Glomerular visceral epithelial cell (primary cell): ENCODE measurements around the gene AGPS.
A peak's percentile ranks its signal among the peaks of the same experiment; 100 is the strongest.

Experiments used
- DNase-seq: peaks from one replicate; pipeline ENCODE4 v3.0.0-alpha.2; 2016; ENCODE audit errors: extremely low spot score

Gene AGPS

DNA sequence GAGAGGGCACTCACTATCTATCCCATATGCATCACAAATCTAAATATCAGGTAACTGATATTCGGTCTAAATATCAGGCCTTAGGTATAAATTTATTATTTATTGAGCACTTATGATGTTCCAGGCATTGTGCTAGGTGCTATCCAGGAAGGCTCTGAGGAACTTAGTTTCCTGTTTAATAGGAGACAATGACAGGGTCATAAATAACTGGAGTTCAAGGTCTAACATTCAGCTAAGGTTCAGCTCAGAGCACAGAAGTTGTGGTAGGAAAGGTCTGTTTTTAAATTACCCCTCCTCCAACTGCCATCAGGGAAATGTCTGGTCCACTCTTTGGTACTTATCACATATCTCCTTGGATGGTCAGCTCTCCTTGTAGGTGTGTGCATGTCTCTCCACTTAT, 193.6 kb downstream of the AGPS start:
- DNase-seq = no peak

DNA sequence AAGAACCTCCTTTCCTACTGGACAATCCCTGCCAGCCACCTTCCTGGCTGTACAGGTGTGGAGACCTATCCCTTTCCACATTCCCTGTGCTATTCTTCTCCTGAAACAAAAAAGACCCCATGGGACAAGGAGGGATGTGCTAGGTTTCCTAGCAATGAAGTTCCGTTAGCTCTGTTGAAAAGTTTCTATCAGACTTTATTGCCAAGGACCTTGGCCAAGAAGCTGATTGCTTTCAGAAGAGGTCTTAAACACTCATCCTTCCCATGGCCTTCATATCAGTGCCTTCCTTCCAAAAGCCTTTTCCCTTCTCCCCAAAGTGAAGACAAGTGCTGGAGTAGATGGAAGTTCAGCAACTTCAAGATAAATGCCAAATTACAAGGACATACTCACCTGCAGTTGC, 194.8 kb downstream of the AGPS start:
- no peak for DNase-seq

DNA sequence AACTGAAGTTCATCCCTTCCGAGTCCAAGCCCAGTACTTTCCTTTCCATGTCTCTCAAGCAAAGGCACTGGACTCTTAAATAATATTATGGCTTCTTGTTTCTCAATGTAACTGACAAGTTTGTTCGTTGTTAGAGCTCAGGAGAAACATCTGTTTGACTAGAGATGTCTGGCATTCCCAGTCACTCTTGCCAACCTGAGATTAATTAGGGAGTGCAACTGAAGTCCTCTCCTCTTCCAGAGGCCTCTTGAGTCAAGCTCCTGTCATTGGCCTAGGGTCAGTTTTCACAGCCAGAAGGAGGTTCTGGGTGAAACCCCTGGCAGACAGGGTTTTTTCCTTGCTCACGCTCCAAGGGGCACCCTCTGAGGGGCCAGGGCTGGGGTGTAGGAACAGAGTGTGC, 196.1 kb downstream of the AGPS start:
- no peak for DNase-seq

DNA sequence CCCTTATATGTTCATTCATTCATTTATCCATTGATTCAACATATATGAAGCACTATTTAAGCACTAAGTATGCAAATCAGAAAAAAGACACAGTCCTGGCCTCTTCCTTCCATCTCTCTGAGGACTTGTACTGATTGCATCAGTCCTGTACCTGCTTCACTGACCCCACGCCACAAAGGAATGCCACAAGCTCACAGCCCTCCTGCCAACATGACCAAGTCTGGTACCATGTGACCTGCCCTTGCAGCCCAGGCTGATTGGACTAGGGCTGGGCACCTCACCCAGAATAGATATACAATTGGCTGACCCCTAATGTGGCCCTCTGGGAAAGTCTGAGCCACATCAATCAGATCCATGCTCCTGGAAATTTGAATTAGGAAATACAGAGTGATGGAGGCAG, 196.6 kb downstream of the AGPS start:
- peak; percentile 25 for DNase-seq

DNA sequence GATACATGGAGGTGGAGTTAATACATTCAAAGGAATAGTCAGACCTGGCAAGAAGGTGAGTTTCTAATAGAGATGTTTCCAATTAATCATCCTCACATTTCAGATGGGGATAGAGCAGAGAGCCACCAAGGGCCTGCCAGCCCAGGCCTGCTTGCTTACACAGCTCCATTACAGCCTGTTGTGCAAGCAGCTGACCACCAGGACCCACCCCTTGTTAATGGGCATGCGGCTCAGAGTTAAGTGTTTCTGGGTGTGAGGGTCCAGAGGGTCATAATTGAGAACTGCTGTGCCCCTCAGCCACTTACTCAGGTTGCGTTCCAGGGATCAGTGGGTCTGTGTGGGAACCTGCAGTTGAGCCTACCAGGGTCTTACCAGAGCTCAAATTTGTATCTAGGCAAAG, 199.8 kb downstream of the AGPS start:
- no peak for DNase-seq

DNA sequence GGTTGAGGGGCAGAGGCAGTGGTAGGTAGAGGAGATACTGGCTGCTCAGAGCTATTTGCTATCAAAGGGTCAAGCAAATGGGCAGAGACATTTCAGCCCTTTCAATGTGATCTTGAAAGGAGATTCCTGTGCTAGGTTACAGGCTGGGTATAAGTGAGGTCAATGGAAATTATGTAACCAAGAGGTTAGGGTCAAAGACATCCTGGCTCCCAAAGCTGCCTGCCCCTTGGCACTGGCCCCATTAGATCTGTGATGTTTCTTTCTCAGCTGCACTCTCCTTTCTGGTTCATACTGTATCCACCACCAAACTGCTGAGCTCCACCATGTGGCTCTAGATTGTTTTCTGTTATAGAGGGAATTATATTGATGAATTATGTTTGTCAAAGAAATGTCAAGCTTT, 200.4 kb downstream of the AGPS start:
- no peak for DNase-seq

DNA sequence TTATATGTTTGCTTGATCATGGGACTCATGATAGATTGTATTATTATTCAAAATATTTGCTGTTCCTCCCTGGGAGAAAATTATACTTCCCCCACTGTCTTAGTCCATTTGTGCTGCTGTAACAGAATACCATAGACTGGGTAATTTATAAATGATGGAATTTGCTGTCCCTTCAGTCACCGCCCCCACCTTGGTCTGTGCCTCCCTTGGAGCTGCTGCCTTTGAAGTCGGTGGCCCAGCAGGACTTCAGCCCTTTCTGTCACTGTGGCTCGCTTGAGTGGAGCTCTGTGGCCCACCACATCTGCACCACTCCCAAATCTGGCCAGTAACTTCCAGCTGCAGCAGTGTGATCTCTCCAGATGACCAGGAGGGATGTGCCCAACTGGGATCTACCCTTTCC, 200.8 kb downstream of the AGPS start:
- no peak for DNase-seq
